Measurements from ENCODE around the gene TRPM1. TPM values are rescaled to one million over a fixed set of nuclear protein-coding genes. Genes with fewer than 3 reads are reported as not detected.

Gene TRPM1
- total RNA-seq, 1 experiment from 2014 or later, result not detected

DNA sequence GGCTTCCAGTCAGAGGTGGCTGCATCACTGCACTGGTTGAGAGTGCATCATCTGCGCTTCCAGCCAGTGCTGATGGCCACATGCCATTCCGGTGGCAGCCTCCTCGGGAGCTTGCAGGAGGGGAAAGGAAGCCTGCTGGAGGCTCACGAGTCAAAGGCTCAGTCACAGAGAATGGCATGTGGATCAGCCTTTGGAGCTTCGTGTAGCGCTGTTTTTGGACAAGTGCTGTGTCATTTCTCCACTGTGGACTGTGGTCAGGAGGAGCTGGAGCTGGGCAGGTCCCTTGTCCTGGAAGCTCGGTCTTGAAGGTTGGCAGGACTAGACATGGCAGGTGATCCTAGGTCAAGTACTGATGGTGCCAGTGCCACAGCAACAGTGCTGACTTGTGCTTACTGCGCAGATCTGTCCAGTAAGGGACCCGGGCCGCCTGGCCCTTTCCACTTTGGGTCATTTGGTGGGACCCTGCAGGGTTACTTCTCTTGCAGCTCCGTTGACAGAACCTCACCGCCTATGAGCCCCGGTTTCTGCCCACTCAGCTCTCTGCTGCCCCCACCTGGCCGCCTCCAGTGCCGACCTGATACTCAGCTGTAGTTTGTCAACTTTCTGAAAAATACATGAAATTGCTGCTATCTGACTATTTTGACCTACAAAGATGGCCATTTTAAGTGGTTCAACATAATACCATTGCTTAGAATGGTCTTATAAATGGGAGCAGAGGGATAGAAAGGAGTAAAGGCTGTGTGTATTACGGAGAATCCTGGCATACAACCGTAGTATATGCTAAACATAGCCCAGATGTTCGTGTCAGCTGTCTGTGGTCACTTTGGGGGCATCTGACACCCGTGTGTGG, 27.6 kb upstream of the TRPM1 start:
- peaks cover 2% of the 10 kb centered on the region; the same call in 1 of the 2 replicates for H3K27me3 ChIP-seq
- no peaks in the 10 kb centered on the region for H3K9me3 ChIP-seq
- DNase-seq, result peak; percentile 60
- H3K4me3 ChIP-seq, result no peak overlapping the region
- H3K36me3 ChIP-seq, result no peaks in the 10 kb centered on the region

DNA sequence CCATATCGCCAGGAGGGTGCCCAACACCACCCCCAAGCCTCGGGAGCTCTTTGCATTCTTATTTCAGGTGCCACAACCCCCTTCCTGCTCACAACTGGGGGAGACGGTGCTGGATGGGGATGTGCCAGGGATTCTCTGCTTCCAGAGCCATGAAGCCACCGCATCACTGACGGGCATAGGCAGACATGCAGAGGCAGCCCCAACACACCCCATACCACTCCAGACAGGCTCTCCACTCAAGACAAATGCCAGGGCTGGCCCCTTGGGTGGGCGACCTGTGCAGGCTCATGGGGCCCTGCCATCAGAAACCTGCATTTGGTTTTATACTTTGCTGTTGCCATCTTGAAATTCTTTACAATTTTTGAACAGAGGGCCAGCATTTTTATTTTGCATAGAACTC, 27.0 kb upstream of the TRPM1 start:
- no peak for DNase-seq

DNA sequence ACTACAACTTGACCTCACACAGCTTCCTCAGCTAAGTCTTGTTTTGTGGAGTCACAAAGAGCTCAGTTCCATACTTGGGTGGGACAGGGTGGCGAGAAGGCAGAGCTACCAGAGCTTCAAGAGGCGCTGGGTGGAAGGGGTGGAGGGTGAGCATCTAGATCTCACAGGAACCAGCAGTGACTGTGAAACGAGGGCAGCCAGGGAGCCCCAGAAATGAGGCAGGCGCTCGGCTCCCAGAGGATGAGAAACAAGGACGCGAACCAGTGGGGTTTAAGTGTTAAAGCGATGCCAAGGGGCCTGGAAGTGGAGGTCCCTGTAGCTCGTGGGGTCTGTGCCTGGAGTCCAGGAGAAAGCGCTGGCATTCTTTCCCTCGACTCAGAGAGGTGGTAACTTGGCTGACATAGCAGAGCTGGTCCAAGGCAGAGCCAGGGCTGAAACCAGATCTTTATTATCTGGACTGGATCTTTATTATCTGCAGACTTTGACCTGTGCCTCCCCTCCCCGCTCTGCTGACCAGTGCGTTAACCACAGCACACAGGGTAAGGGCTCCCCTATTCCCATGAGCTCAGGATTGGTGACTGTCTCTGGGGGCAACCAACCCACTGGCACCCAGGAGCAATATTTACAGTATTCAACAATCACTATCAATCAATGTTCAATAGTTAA, 26.2 kb upstream of the TRPM1 start:
- Histone ChIP-seq H3K4me3 (no peak overlapping the region), H3K9me3 (no peaks in the 10 kb centered on the region), H3K36me3 (no peaks in the 10 kb centered on the region), H3K27me3 (peaks cover 2% of the 10 kb centered on the region; the same call in 1 of the 2 replicates)
- no peak for DNase-seq

More for the DNA sequence above, 27.0 kb upstream of the TRPM1 start:
- H3K9me3 ChIP-seq, result no peaks in the 10 kb centered on the region
- no peaks in the 10 kb centered on the region for H3K36me3 ChIP-seq
- H3K4me3 ChIP-seq, result no peak overlapping the region
- H3K27me3 ChIP-seq, result peaks cover 2% of the 10 kb centered on the region; the same call in 1 of the 2 replicates

DNA sequence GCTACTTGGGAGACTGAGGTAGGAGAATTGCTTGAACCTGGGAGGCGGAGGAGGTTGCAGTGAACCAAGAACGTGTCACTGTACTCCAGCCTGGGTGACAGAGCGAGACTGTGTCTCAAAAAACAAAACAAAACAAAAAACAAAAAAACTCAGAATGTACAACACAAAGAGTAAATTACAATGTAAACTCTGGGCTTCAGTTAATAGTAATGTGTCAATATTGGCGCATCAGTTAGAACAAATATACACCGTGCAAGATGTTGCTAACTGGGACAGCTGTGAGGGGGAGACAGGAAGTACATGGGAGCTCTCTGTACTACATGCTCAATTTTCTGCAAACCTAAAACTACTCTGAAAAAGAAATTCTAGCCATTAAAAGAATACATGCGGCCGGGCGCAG, 23.5 kb upstream of the TRPM1 start:
- Histone ChIP-seq H3K36me3 (no peaks in the 10 kb centered on the region), H3K4me3 (no peak overlapping the region), H3K9me3 (peaks cover 5% of the 10 kb centered on the region; the same call in 1 of the 2 replicates), H3K27me3 (peaks cover 2% of the 10 kb centered on the region; the same call in 1 of the 2 replicates)
- no peak for DNase-seq

DNA sequence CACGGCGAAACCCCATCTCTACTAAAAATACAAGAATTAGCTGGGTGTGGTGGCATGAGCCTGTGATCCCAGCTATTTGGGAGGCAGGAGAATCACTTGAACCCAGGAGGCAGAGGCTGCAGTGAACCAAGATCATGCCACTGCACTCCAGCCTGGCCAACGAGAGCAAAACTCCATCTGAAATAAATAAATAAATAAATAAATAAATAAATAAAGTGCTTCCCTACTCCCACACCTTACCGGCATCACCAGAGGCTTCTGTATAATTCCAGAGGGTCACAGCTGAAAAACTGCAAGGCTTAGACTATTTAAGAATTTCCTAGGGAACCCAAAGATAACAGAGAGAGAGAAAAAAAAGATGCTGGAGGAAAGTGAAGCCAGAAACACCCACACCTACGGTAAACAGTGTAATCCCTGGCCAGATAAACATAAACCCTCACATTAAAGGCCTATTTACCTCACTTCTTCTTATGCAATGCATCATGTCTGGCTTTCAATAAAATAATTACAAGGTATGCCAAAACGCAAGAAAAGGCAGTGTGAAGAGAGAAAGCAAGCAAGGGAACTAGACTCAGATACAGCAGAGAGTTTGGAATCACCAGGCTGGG, 15.0 kb upstream of the TRPM1 start:
- no peak overlapping the region for H3K4me3 ChIP-seq
- no peaks in the 10 kb centered on the region for H3K27me3 ChIP-seq
- peaks cover 8% of the 10 kb centered on the region for H3K9me3 ChIP-seq
- no peaks in the 10 kb centered on the region for H3K36me3 ChIP-seq
- DNase-seq, result no peak

DNA sequence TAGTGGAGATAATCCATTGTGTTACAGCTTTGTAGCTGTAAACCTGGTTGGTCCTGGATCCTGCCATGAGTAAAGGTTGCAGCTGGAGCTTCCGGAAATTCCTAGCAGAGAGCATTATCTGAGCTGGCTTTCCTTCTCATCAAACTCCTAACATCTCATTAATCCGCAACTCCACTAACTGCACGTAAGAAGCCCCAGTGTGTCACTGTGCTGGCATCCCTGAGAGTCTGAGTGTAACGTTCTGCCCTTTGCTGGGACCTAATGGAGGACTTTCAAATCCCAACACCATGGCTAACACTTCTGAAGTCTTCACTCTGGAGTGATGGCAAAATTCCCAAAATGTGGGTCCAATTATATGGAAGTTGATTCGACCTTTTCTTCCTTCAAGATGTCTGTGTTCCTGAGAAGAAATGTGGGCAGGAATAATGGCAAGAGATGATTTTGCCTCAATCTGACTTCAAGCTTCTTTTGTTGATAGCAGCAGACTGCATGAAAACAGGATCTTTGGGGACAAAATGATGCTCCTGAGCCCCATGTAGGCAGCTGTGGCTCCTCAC, 9.6 kb upstream of the TRPM1 start:
- no peaks in the 10 kb centered on the region for H3K36me3 ChIP-seq
- no peak overlapping the region for H3K4me3 ChIP-seq
- DNase-seq, result peak; percentile 28
- peaks cover 6% of the 10 kb centered on the region; the same call in 1 of the 2 replicates for H3K9me3 ChIP-seq
- H3K27me3 ChIP-seq, result no peaks in the 10 kb centered on the region

DNA sequence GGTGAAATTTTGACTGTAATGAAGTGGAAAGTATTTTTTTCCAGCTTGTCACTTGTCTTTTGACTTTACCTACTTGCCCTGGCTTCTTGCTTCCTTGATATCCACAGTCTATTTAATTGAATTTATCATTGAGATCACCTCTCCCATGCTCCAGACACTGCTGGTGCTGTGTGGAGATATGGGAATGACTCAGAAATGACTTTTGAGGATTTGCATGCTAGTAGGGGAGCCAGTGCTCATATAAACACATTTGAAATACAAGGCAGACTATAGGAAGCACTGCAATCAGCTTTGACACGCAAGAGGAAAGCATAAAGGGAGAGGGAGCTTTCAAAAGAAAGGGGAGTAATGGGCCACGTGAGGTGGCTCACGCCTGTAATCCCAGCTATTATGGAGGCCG, 7.3 kb upstream of the TRPM1 start:
- Histone ChIP-seq H3K4me3 (no peak overlapping the region), H3K9me3 (no peaks in the 10 kb centered on the region), H3K27me3 (no peaks in the 10 kb centered on the region), H3K36me3 (no peaks in the 10 kb centered on the region)
- DNase-seq, result no peak

DNA sequence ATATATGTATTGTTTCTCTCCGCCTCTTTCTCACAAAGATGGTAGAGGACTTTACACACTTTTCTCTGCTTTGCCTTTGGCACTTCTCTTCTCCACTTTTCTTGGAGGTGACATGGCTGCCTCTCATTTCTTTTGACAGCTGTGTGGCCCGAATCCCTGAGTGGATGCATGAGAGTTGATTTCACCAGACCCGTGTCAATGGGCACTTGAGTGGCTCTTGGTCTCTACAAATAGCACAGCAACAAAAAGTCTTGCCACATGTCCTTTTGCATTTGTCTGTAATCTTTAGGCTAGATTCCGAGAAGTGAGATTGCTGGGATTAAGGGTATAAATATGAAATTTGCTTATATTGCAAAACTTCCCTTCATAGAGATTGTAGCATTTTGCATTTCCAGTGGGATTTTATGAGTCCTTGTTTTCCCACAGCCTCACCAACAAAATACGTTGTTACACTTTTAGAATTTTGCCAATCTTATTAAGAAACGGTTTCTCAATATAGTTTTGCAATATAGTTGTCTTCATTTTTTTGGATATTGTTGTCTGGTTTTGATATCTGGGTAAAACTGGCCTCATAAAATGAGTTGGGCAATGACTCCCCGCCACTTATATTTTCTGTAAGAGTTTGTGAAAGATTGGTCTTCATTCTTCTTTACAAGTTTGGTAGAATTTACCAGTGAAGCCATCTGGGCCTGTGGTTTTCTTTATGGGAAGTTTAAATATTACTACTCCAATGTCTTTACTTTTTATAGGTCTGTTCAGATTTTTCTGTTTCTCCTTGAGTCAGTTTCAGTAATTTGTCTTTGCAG, 5.2 kb upstream of the TRPM1 start:
- Histone ChIP-seq H3K9me3 (no peaks in the 10 kb centered on the region), H3K4me3 (no peak overlapping the region), H3K27me3 (no peaks in the 10 kb centered on the region), H3K36me3 (no peaks in the 10 kb centered on the region)
- DNase-seq, result no peak

DNA sequence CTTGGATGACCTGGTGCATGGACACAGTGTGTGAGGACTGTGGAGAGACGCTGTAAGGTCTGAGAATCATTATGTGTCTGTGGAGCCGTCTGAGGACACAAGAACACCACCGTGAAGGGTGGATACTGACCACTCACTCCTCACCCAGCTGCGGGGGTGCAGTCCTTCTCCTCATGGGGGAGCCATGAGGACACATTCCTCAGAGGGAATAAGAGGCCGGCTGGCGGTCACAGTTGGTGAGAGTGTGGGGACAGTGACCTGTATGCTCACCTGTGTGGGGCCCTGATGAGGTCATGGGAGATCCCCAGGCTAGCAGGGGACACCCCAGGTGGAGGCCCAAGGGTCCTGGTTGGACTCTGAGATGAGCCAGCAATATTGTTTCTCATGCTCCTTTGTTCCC, 2.5 kb upstream of the TRPM1 start:
- Histone ChIP-seq H3K4me3 (no peak overlapping the region), H3K36me3 (no peaks in the 10 kb centered on the region), H3K9me3 (no peaks in the 10 kb centered on the region), H3K27me3 (no peaks in the 10 kb centered on the region)
- DNase-seq, result no peak

DNA sequence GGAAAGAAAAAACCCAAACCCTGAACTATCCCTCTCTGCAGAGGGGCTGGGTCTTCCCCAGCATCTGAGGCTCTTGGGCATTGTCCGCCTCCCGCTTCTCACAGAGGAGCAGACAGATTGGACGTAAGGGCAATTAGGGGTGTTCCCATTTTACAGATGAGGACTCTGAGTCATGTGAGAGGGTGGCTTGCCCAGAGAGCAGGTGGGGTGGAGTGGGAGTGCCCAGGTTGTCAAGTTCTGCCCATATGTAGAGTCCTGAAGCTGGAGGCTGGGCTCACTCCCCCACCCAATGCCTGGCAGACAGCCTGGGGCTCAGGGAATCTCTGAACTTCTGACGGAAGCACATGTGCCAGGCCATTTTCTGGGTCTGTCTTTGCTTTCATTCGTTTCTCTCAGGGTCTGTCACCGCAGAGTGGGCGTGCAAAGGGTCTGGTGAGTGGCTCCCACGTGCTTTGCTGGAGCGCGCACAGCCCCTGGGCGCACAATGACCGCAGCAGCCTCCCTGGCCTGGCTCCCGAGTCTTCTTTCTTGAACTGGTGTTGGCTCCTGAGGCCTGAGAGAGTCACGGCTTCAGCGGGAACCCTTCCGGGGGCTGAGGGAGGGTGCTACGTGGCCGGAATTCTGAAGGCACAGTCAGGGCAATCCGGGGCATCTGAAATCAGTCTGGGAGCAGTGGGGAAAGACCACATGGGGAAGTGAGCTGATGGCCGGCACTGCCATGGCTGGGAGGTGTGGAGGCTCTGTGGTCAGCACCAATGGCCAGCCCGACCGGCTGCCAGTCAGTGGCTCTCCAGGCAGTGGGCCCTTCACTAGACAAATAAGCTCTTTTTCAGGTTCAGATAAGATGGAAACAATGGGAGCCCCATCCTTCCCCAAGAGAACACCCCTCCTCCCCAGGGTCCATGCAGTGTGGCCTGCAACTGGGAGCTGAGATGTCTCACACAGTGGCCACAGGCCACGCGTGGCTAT, 1.1 kb upstream of the TRPM1 start:
- DNase-seq, result no peak
- Histone ChIP-seq H3K4me3 (no peak overlapping the region), H3K27me3 (no peaks in the 10 kb centered on the region), H3K36me3 (no peaks in the 10 kb centered on the region), H3K9me3 (no peaks in the 10 kb centered on the region)

DNA sequence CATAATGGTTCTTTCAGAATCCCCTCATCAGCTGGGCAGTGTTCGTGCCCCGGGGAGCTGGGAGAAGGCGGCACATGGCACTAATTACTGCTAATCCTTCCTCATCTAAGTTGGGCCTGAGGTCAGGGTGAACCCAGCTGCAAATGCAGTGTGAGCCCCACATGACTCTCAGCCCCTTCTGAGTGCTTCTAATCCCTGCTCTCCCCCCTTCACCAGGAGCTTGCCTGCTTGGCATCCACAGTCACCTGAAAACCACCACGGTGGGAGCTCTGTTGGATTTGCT, 455 bp upstream of the TRPM1 start:
- Histone ChIP-seq H3K9me3 (no peaks in the 10 kb centered on the region), H3K27me3 (no peaks in the 10 kb centered on the region), H3K36me3 (no peaks in the 10 kb centered on the region), H3K4me3 (no peak overlapping the region)
- DNase-seq, result no peak

DNA sequence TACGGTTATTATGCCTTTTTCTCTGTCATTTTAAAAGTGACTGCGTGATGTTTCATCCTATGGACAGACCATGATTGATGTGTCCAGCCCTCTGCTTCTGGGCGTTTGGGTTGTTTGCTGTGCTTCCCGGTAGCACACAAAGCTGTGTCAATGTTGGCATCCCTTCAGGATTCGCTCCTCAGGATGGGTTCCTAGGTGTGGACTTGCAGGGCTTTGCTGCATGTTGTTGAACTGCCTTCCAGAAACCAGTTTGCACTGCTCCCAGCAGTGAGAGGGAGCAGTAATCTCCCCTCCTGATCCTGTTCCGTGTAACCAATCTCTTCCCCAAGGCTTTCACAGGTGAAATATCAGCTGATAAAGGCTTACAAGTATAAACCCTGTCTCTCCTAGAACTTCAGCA, 787 bp downstream of the TRPM1 start:
- no peak for DNase-seq

DNA sequence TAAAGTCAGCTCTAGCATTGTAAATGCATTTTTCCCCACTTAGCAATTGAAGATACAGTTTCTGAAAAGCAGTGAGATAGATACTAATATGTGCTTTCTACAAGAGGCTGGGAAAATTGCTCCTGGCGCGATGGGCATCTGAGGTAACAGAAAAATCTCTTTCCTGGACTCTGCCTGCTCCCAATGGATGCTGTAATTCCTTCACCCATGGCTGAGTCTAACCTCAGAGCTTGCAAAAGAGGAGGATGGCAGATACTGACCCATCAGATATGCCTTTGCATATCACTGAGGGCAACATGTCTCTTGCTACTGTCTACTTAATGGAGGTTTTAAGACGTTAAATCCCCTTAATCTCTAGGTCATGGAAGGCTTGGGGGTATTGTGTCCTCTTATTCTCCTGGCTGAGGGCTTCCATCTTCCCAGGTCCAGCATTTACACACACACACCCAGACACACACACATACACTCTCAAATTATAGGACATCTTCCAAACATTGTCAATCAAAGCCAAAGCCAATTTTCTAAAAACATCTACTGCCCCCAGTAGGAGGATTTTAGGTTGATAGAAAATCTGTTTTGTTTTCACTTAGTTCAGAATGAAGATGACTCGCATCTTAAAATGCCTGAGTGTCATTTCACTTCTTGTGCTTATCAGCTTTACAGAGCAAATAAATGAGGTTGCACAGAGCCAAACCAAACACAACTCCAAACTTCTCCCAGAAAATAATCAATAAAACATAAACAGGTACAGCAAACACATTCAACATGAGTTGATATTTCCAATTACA, 2.4 kb downstream of the TRPM1 start:
- no peaks in the 10 kb centered on the region for H3K9me3 ChIP-seq
- H3K27me3 ChIP-seq, result no peaks in the 10 kb centered on the region
- no peak overlapping the region for H3K4me3 ChIP-seq
- DNase-seq, result no peak
- no peaks in the 10 kb centered on the region for H3K36me3 ChIP-seq

More for the DNA sequence above, 787 bp downstream of the TRPM1 start:
- H3K36me3 ChIP-seq, result no peaks in the 10 kb centered on the region
- H3K4me3 ChIP-seq, result no peak overlapping the region
- H3K27me3 ChIP-seq, result no peaks in the 10 kb centered on the region
- no peaks in the 10 kb centered on the region for H3K9me3 ChIP-seq

DNA sequence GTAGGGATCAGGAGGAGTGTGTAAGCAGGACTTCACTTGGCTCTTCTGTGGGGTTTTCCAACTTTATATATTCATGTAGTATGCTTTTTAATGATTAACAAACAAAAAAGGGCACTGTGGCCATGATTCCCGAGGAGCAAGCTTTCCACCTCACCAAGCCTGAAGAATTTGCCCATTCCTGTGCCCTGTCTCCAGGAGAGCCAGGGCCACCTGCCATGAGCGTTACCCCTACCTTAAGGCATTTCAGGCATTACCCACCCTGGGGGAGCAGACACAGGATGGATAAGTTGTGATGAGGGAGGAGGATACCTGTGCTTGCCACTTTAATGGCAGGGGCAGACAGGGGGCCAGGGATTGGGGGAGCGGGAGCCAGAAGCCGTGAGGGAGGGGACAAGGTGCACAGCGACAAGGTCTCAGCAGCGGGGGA, 3.0 kb downstream of the TRPM1 start:
- no peak for DNase-seq
- Histone ChIP-seq H3K36me3 (no peaks in the 10 kb centered on the region), H3K9me3 (no peaks in the 10 kb centered on the region)

DNA sequence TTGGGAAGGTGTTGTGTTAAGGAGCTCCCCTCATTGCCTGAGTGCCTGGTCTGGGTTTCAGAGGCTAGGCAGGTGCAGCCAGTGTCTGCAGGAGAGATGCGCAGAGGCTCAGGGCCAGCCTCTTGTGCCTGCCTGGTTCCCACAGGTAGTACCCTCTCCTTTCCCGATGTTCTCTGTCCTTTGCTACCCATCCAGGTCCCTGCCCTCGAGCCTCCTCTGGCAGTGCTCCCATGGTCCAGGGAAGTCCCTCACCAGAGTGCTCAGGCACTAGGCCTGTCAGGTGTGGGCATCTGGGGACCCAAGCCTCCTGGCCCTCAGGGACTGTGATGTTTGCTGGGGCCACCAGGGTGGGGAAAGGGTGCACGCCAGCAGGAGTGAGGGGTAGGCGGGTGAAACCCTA, 5.0 kb downstream of the TRPM1 start:
- Histone ChIP-seq H3K4me3 (no peak overlapping the region), H3K27me3 (no peaks in the 10 kb centered on the region), H3K36me3 (no peaks in the 10 kb centered on the region), H3K9me3 (no peaks in the 10 kb centered on the region)
- DNase-seq, result no peak

More for the DNA sequence above, 3.0 kb downstream of the TRPM1 start:
- no peaks in the 10 kb centered on the region for H3K27me3 ChIP-seq
- no peak overlapping the region for H3K4me3 ChIP-seq
